PC-9 (cell line): ENCODE results near the gene OTUD7B.

Experiments used
- CTCF ChIP-seq: fragments of 200-600 bp; sonication (generic); conservative IDR thresholded peaks from 2 replicates; pipeline ENCODE4 v1.6.1; 2017; ENCODE audit warnings: mixed run types, antibody characterized with exemption, mild to moderate bottlenecking, moderate library complexity
- EZH2 ChIP-seq: fragments of 200-600 bp; sonication (generic); IDR thresholded peaks from 2 replicates; pipeline ENCODE4 v1.8.0; 2017; ENCODE audit warnings: antibody characterized with exemption, low read depth

DNA sequence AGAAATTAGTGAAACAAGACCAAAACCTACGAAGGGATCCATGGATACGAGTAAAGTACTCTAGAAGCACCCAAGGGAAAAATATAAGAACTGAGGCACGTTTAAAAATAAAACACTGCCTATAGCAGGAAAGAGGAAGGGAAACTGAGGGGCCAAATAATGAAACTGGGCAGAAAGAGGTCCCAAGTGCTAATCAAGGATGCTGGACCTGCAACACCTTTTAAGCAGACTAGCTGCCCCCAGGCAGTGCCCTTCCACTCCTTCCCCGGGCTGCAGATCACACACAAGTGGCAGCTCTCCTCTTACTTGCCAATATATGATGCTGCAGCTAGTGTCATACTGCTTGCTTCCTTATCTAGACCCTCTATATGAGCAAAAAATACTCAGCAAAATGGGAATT lies 7.6 kb upstream of the OTUD7B start:
- TF ChIP-seq CTCF = no peak
- TF ChIP-seq EZH2 = no peak
